DMS153 treated with DMSO at 0.1 percent for 48 hours (cell line): ENCODE measurements around the gene PLEKHA6.
A peak's percentile ranks its signal among the peaks of the same experiment; 100 is the strongest.

ENCODE experiments used
- DNase-seq: peaks from one replicate; lab custom pipeline; 2025; ENCODE audit not compliant: unreplicated experiment; lab: John Stamatoyannopoulos, UW

Gene PLEKHA6

GRCh38 chr1:204196068-204196795, 163.5 kb downstream of the PLEKHA6 start, which contains the start of gene KISS1:
KISS1 (minus strand) TSS chr1:204196491; CDS start chr1:204192876, 3,615 bp downstream.
- DNase-seq, result no peak

GRCh38 chr1:204194771-204195170, 165.0 kb downstream of the PLEKHA6 start:
- DNase-seq, result no peak

GRCh38 chr1:204194080-204194479, 165.6 kb downstream of the PLEKHA6 start:
- no peak for DNase-seq

GRCh38 chr1:204192589-204193352, 167.0 kb downstream of the PLEKHA6 start:
- no peak for DNase-seq

- DNase-seq, result no peak
Observed at GRCh38 chr1:204192046-204192445, 167.7 kb downstream of the PLEKHA6 start.

- no peak for DNase-seq
Observed at GRCh38 chr1:204191456-204191855, 168.3 kb downstream of the PLEKHA6 start.

GRCh38 chr1:204190212-204191211, 169.2 kb downstream of the PLEKHA6 start:
- peak; percentile 29 for DNase-seq

GRCh38 chr1:204188959-204189639, 170.6 kb downstream of the PLEKHA6 start:
- no peak for DNase-seq

GRCh38 chr1:204186597-204186996, 173.1 kb downstream of the PLEKHA6 start:
- DNase-seq, result no peak

GRCh38 chr1:204181116-204181515, 178.6 kb downstream of the PLEKHA6 start:
- DNase-seq, result no peak

- DNase-seq, result no peak
Observed at GRCh38 chr1:204180133-204180532, 179.6 kb downstream of the PLEKHA6 start.

- no peak for DNase-seq
Observed at GRCh38 chr1:204178487-204179281, 181.0 kb downstream of the PLEKHA6 start.

GRCh38 chr1:204177133-204177532, 182.6 kb downstream of the PLEKHA6 start:
- no peak for DNase-seq

GRCh38 chr1:204176049-204176448, 183.7 kb downstream of the PLEKHA6 start:
- DNase-seq, result no peak

- no peak for DNase-seq
Observed at GRCh38 chr1:204174958-204175357, 184.8 kb downstream of the PLEKHA6 start.

GRCh38 chr1:204172404-204173029, 187.2 kb downstream of the PLEKHA6 start:
- DNase-seq, result no peak

- DNase-seq, result no peak
Observed at GRCh38 chr1:204171751-204172178, 188.0 kb downstream of the PLEKHA6 start.

- DNase-seq, result no peak
Observed at GRCh38 chr1:204170494-204171155, 189.1 kb downstream of the PLEKHA6 start.

GRCh38 chr1:204169858-204170257, 189.9 kb downstream of the PLEKHA6 start:
- DNase-seq, result no peak
